GM18519 (cell line): ENCODE measurements around the gene CYTH1.

Source experiments
- ATAC-seq: cut with Tn5 transposase; IDR thresholded peaks from one replicate; pipeline ENCODE4 v1.9.1; 2021; ENCODE audit warnings: mild to moderate bottlenecking, moderate library complexity; ENCODE audit not compliant: unreplicated experiment, low FRiP score

The CYTH1 gene

DNA sequence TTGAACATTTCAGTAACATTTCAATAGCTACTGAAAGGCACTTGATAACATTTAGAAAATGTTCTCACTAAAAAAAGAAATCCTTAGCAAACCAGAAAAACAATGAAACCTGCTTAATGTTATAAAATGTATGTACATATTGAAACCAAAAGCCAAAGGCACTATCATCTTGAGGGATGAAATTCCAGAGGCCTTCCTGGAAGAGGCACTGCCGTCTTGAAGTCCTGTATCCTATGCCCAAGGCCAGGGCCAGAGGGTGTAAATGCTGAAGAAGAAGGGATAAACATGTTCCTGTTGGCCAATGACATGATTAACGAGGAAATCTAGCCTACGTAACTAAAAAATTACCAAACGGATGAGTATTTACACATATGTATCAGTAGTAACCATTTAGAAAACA is 147.9 kb downstream of the CYTH1 start:
- no peak for ATAC-seq

DNA sequence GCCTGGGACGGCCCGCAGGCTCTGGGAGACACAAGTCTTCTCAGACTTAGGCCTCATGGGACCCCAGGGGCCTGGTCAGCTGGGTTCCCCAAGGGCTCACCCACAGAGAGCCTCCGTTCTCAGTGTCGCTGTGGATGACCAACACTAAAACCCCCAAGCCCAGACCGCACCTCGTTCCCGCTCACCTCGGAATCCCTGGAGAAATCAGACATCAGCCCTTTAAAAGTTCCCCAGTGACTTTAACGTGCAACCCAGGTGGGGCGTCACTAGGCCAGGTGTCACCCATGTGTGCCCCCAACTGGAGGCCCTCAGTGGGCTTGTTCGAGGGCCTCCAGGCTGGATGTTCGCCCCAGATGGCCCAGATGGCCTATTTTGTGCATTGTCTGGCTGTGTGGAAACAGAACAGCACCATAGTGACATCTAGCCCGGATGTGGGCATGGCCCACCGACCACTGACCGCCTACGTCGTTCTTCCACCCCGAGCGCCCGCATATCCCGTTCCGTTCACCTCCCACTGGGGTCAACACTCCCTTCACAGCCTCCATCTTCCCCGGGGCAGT is 152.6 kb downstream of the CYTH1 start:
- no peak for ATAC-seq

DNA sequence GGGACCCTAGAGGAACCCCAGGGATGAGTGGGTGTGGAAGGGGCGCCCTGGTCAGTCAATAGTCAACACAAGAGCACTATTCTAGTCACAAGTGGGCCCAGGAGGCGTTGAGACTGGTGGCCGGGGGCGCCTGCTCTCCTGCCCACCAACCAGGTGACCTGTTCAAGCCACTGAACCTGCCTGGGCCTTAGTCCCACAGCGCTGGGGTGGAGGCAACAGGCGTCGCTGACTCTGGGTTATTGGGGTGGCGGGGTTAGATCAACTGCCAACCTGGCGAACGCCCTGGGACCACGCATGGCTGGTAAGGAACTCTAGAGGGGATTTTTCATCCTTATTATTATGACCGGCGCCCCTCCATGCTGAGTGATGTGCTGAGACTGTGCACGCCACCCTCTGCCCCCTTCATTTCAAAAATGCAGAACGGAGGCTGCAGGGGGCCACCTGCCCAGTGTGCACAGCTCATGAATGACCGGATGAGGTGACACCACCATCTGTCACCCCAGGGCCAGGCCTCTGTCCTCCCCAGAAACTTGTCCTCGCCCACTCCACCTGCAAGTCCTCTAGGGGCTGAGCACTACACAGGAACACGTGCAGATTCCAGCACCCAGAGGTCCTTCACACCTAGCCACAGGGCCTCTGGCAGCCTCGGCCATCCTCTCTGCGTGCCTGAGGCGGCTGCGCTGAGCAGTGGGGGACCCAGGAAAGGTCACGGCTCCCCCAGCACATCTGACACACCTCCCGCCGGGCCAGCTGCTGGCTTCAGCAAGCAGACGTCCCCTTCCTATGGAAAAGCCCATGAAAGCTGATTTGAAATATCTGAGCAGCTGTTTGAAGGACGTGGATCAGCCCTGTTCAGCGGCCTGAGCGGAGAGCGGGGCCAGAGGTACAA is 153.3 kb downstream of the CYTH1 start:
- no peak for ATAC-seq

DNA sequence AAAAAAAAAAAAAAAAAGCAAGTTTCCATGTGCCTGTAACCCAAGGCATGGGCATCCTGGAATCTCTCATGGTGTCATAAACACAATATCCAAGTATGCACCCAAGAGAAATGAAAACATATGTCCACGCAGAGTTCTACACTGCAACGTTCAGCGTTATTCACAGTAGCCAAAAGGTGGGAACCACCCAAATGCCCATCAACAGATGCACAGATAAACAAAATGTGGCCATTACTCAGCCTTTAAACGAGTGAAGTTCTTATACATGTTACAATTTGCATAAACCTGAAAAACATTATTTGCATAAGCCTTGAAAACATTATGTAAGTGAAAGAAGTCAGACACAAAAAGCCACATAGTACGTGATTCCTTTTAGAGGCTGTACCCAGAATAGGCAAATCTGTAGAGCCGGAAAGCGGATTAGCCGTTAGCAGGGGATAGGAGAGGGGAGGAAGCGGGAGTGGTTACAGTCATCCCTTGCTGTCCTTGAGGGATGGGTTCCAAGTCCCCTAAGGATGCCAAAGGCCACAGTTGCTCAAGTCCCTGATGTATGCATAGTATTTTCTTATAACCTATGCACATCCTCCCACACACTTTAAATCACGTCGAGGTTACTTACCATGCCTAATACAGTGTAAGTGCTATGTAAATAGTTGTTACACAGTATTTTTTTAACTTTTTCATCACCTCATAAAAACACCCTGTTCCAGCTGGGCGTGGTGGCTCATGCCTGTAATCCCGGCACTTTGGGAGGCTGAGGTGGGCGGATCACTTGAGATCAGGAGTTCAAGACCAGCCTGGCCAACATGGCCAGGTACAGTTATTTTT is 157.5 kb downstream of the CYTH1 start:
- no peak for ATAC-seq
